ENCODE results near the gene ZNF417.

DNA sequence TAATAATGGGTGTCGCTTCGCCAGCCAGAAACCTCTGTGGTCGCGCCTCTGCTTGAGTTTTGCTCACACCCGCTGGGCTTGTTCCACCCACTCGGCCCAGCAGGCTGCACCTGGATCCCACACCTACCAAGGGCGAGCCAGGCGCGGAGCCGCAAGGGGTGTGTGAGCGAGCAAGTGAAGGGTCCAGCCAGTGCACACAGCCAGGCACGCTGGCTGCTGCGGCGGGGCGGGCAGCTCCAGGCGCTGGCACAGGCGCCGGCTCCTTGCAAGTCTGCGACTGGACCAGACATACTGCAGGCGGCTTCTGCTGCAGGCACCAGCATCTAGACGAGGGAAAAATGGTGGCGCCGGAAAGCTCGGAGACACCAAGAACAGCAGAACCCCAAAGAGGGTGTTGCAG, 32.9 kb upstream of the ZNF417 start:
- no peak for TF ChIP-seq POLR2A (IDR thresholded peaks at IDR 0.05)
- TF ChIP-seq, protein P1, sequence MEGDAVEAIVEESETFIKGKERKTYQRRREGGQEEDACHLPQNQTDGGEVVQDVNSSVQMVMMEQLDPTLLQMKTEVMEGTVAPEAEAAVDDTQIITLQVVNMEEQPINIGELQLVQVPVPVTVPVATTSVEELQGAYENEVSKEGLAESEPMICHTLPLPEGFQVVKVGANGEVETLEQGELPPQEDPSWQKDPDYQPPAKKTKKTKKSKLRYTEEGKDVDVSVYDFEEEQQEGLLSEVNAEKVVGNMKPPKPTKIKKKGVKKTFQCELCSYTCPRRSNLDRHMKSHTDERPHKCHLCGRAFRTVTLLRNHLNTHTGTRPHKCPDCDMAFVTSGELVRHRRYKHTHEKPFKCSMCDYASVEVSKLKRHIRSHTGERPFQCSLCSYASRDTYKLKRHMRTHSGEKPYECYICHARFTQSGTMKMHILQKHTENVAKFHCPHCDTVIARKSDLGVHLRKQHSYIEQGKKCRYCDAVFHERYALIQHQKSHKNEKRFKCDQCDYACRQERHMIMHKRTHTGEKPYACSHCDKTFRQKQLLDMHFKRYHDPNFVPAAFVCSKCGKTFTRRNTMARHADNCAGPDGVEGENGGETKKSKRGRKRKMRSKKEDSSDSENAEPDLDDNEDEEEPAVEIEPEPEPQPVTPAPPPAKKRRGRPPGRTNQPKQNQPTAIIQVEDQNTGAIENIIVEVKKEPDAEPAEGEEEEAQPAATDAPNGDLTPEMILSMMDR (IDR thresholded peaks at IDR 0.05), result no peak
